DOHH2 (cell line): ENCODE results near the gene IGLON5.

ENCODE experiments used
- EZH2phosphoT487 ChIP-seq: fragments of 200-600 bp; sonication (generic); IDR thresholded peaks from 2 replicates; pipeline ENCODE4 v1.6.1; 2017; ENCODE audit warnings: borderline replicate concordance, mild to moderate bottlenecking, antibody characterized with exemption, low read length, moderate library complexity, mixed read lengths
- TF ChIP-seq, protein P1 (sequence below): fragments of 200-600 bp; sonication (generic); IDR thresholded peaks from one replicate; pipeline ENCODE4 v1.5.1; 2014; ENCODE audit warnings: antibody characterized with exemption, mild to moderate bottlenecking, low read depth, low read length; ENCODE audit not compliant: poor library complexity, severe bottlenecking

GRCh38 chr19:51354103-51354741 lies 42.8 kb downstream of the IGLON5 start:
- TF ChIP-seq, protein P1, sequence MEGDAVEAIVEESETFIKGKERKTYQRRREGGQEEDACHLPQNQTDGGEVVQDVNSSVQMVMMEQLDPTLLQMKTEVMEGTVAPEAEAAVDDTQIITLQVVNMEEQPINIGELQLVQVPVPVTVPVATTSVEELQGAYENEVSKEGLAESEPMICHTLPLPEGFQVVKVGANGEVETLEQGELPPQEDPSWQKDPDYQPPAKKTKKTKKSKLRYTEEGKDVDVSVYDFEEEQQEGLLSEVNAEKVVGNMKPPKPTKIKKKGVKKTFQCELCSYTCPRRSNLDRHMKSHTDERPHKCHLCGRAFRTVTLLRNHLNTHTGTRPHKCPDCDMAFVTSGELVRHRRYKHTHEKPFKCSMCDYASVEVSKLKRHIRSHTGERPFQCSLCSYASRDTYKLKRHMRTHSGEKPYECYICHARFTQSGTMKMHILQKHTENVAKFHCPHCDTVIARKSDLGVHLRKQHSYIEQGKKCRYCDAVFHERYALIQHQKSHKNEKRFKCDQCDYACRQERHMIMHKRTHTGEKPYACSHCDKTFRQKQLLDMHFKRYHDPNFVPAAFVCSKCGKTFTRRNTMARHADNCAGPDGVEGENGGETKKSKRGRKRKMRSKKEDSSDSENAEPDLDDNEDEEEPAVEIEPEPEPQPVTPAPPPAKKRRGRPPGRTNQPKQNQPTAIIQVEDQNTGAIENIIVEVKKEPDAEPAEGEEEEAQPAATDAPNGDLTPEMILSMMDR: no peak
- TF ChIP-seq EZH2phosphoT487: no peak
